ENCODE measurements around the gene CTBS. TPM values are rescaled to one million over a fixed set of nuclear protein-coding genes. Genes with fewer than 3 reads are reported as not detected.
A peak's percentile ranks its signal among the peaks of the same experiment; 100 is the strongest.

CTBS gene
- total and polyA plus RNA-seq, 2 of the 4 experiments (the other 2 are of a cell fraction), result 5.9 to 12.4 TPM

DNA sequence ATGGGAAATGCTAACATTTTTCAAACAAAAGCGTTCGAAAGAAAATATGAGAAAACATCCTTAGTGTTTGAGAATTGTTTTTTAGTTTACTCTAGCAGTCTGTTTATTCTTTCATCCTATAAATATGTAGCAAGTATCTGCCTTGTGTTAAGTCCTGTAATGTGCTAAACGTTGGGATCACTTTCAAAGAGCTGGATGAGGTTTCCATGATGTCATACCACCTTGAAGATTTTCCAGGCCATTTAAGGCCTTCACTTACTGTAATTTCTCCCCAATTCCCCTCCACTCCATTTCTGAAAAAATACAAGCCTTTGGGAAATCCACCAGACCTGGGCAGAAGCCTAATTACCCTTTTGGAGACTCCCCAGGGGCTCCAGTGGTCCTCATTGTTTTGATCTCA lies 24.2 kb upstream of the CTBS start:
- peaks cover 15% of the 10 kb centered on the region for H3K4me1 ChIP-seq (ENCODE audit: control insufficient read depth, insufficient read depth, low read length)
- POLR2A ChIA-PET (ENCODE audit: unreplicated experiment), result no interaction called here
- H3K27ac ChIP-seq (ENCODE audit: insufficient read depth, low read length), result peak overlapping the region; percentile 59; the same call in 1 of the 2 replicates
- H3K14ac ChIP-seq (replicated peaks; ENCODE audit: low read depth, low read length), result peak overlapping the region; percentile 54; the same call in 1 of the 2 replicates
- BruUV-seq (replicated peaks), result no TSS peak
- H2AK9ac ChIP-seq (replicated peaks; ENCODE audit: low read depth, low read length, poor library complexity), result peak overlapping the region; percentile 61
- no peaks in the 10 kb centered on the region for H3K9me3 ChIP-seq (ENCODE audit: control insufficient read depth, insufficient read depth, low read length)
- no peak overlapping the region for H3K9ac ChIP-seq (ENCODE audit: low read depth, low read length)
- H3K27me3 ChIP-seq (ENCODE audit: control insufficient read depth, insufficient read depth, low read length), result no peaks in the 10 kb centered on the region
- peak overlapping the region; percentile 64 for H2AFZ ChIP-seq (replicated peaks; ENCODE audit: low read length, poor library complexity)
- 0 out of 2 replicates have a peak overlapping the region, but pooled peaks have one; percentile 10 for H2AK5ac ChIP-seq (ENCODE audit: low read depth, low read length)
- WGBS, 2 experiments (ENCODE audit: extremely low coverage in 2 of 2, insufficient read length in 1 of 2), result no CpG with 5 or more reads among the region's 3 CpGs
- H3K56ac ChIP-seq (ENCODE audit: extremely low read depth, insufficient read depth, low read length), result peak overlapping the region; percentile 54; the same call in 1 of the 2 replicates
- H2BK15ac ChIP-seq (ENCODE audit: low read depth, low read length), result peak overlapping the region; percentile 89; the same call in 1 of the 3 replicates
- DNase-seq (peak; percentile 57), ATAC-seq (ENCODE audit: low read depth) (no peak)
- H3K4me2 ChIP-seq (ENCODE audit: low read depth, low read length), result peak overlapping the region; percentile 83
- peak overlapping the region; percentile 89 for H2BK5ac ChIP-seq (ENCODE audit: low read depth, low read length, poor library complexity, severe bottlenecking)
- in situ Hi-C loops (cut with MboI; ENCODE audit: low sequenced_read_pairs) (no loop called here), dilution Hi-C loops (cut with HindIII; ENCODE audit: low sequenced_read_pairs, unreplicated experiment) (no loop called here), intact Hi-C loops (cut with micrococcal nuclease) (no loop called here)
- H4K20me1 ChIP-seq (ENCODE audit: insufficient read depth, low read length), result no peaks in the 10 kb centered on the region
- H4K91ac ChIP-seq (ENCODE audit: insufficient read depth, low read depth, low read length), result peak overlapping the region; percentile 55
- CTCF ChIA-PET, result interaction anchor here (1.6 kb wide), 1 partner anchor 15 kb away, joined by 3 read pairs; no protein-coding TSS in a partner anchor
- H4K8ac ChIP-seq (ENCODE audit: low read depth in 2 of 2, low read length in 2 of 2), result peak overlapping the region in 1 of 2 experiments; percentile 83; a peak in 2 of 4 replicates
- TF ChIP-seq, protein P1, sequence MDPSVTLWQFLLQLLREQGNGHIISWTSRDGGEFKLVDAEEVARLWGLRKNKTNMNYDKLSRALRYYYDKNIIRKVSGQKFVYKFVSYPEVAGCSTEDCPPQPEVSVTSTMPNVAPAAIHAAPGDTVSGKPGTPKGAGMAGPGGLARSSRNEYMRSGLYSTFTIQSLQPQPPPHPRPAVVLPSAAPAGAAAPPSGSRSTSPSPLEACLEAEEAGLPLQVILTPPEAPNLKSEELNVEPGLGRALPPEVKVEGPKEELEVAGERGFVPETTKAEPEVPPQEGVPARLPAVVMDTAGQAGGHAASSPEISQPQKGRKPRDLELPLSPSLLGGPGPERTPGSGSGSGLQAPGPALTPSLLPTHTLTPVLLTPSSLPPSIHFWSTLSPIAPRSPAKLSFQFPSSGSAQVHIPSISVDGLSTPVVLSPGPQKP (IDR thresholded peaks at IDR 0.05; ENCODE audit: borderline replicate concordance, low read depth, low read length), result no peak
- TF ChIP-seq RFX5 (IDR thresholded peaks at IDR 0.05; ENCODE audit: low read depth, low read length) (no peak), MAZ (IDR thresholded peaks at IDR 0.05; ENCODE audit: borderline replicate concordance, low read depth, low read length) (no peak), NFE2L2 (IDR thresholded peaks at IDR 0.05; ENCODE audit: low read depth, low read length) (no peak), CHD1 (IDR thresholded peaks at IDR 0.05; ENCODE audit: low read depth, low read length) (no peak), FOS (IDR thresholded peaks at IDR 0.05; ENCODE audit: low read depth, low read length) (no peak), POLR2A (IDR thresholded peaks at IDR 0.05; ENCODE audit: low read depth, low read length) (no peak), MXI1 (IDR thresholded peaks at IDR 0.05; ENCODE audit: borderline replicate concordance, low read depth, low read length) (no peak), RAD21 (IDR thresholded peaks at IDR 0.05; ENCODE audit: low read length) (no peak), SMC3 (IDR thresholded peaks at IDR 0.05; ENCODE audit: low read depth, low read length) (no peak), RCOR1 (IDR thresholded peaks at IDR 0.05; ENCODE audit: insufficient replicate concordance, low read length) (no peak), MAFK (IDR thresholded peaks at IDR 0.05; ENCODE audit: low read depth, low read length) (no peak)
- TF ChIP-seq, protein P2, sequence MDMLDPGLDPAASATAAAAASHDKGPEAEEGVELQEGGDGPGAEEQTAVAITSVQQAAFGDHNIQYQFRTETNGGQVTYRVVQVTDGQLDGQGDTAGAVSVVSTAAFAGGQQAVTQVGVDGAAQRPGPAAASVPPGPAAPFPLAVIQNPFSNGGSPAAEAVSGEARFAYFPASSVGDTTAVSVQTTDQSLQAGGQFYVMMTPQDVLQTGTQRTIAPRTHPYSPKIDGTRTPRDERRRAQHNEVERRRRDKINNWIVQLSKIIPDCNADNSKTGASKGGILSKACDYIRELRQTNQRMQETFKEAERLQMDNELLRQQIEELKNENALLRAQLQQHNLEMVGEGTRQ (IDR thresholded peaks at IDR 0.05; ENCODE audit: low read depth, low read length), result no peak
- H3K9me1 ChIP-seq (ENCODE audit: insufficient read depth, low read length), result peaks cover 11% of the 10 kb centered on the region
- H3K4me3 ChIP-seq (ENCODE audit: insufficient read depth, low read depth, low read length), result no peak overlapping the region
- H3K79me1 ChIP-seq (ENCODE audit: low read depth in 1 of 2, low read length in 2 of 2), result no peaks in the 10 kb centered on the region
- H4K5ac ChIP-seq (ENCODE audit: low read depth, low read length), result peak overlapping the region; percentile 22; the same call in 1 of the 2 replicates
- 0 out of 2 replicates have a peak overlapping the region, but pooled peaks have one; percentile 25 for H3K23ac ChIP-seq (ENCODE audit: low read depth, low read length)
- H3K4ac ChIP-seq (ENCODE audit: low read depth, low read length), result peak overlapping the region; percentile 70
- H2BK20ac ChIP-seq (ENCODE audit: low read depth, low read length), result peak overlapping the region; percentile 69
- peak overlapping the region; percentile 84 for H2BK120ac ChIP-seq (ENCODE audit: low read depth, low read length)
- H3K18ac ChIP-seq (ENCODE audit: low read depth, low read length), result peak overlapping the region; percentile 22; the same call in 1 of the 2 replicates
- no peaks in the 10 kb centered on the region for H3K36me3 ChIP-seq (ENCODE audit: control insufficient read depth, insufficient read depth, low read length)
